Osteoblast (primary cell): ENCODE results near the gene SMCR8. TPM values are rescaled to one million over a fixed set of nuclear protein-coding genes. Genes with fewer than 3 reads are reported as not detected.

Experiments
- DNase-seq: peaks from one replicate; pipeline ENCODE4 v3.0.0; 2011; ENCODE audit warnings: low spot score, mixed read lengths; ENCODE audit not compliant: insufficient read length; ENCODE audit errors: missing footprints
- H2AFZ ChIP-seq: 2 replicates; pipeline ENCODE4 v1.6.0; 2011; ENCODE audit warnings: mild to moderate bottlenecking, low read length
- H3K27ac ChIP-seq: 2 replicates; pipeline ENCODE4 v1.5.1; 2011; ENCODE audit warnings: mild to moderate bottlenecking, low read depth, low read length, moderate library complexity
- H3K27me3 ChIP-seq: 2 replicates; pipeline ENCODE4 v1.6.0; 2012; ENCODE audit warnings: mild to moderate bottlenecking, control low read depth, inconsistent platforms, low read length, moderate library complexity; ENCODE audit not compliant: insufficient read depth
- H3K36me3 ChIP-seq: 2 replicates; pipeline ENCODE4 v1.5.1; 2011; ENCODE audit warnings: mild to moderate bottlenecking, low read length, control low read depth, moderate library complexity; ENCODE audit not compliant: insufficient read depth
- H3K4me1 ChIP-seq: 2 replicates; pipeline ENCODE4 v1.5.1; 2011; ENCODE audit warnings: mild to moderate bottlenecking, low read length, control low read depth, moderate library complexity; ENCODE audit not compliant: insufficient read depth
- H3K4me2 ChIP-seq: 2 replicates; pipeline ENCODE4 v1.6.0; 2011; ENCODE audit warnings: mild to moderate bottlenecking, low read length; ENCODE audit not compliant: insufficient read depth
- H3K4me3 ChIP-seq: fragments of 200-600 bp; sonication (generic); 3 replicates; pipeline ENCODE4 v1.5.1; 2012; ENCODE audit warnings: mild to moderate bottlenecking, low read length, inconsistent platforms; ENCODE audit not compliant: insufficient read depth
- H3K79me2 ChIP-seq: 2 replicates; pipeline ENCODE4 v1.6.0; 2012; ENCODE audit warnings: mild to moderate bottlenecking, low read length, control low read depth, inconsistent platforms; ENCODE audit not compliant: insufficient read depth
- H3K9me3 ChIP-seq: 2 replicates; pipeline ENCODE4 v1.5.1; 2011; ENCODE audit warnings: low read depth, low read length, control low read depth
- H4K20me1 ChIP-seq: 2 replicates; pipeline ENCODE4 v1.6.0; 2012; ENCODE audit warnings: mild to moderate bottlenecking, low read length, control low read depth; ENCODE audit not compliant: insufficient read depth
- total RNA-seq: library from RNA; depleted of rRNA; stranded (reverse); fragments of >200 nt; gene quantifications from 2 replicates; pipeline ENCODE4 v1.2.3, GENCODE V29; 2012
- TF ChIP-seq, protein P1 (sequence below): IDR thresholded peaks from 2 replicates; pipeline ENCODE4 v1.5.1; 2011; ENCODE audit warnings: mild to moderate bottlenecking, low read depth, low read length, moderate library complexity; ENCODE audit errors: extremely low read depth

SMCR8 gene
- total RNA-seq, 1 donor = 22.1 TPM

DNA sequence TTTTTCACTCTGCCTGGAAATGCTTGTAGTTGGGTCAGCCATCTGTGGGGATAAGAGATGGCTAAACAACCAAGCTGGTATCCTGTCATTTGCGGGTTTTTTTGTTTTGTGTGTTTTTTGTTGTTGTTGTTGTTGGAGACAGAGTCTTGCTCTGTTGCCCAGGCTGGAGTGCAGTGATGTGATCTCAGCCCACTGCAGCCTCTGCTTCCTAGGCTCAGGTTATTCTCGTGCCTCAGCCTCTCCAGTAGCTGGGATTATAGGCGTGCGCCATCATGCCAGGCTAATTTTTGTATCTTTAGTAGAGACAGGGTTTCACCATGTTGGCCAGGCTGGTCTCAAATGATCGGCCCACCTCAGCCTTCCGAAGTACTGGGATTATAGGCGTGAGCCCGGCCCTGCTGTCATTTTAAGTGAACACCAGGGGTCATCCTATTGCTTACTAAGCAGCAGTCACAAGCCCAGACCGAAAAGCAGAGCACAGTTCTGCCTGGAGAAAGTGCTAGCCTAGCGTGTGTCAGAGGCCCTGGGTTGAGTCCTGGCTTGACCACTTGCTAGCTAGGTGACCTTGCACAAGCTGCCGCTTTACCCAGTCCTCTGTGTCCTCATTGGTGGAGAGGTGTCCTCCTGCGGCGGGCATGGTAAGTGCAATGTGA, 4.6 kb downstream of the SMCR8 start:
- Histone ChIP-seq H3K4me1 (peaks cover 25% of the 10 kb centered on the region), H3K27ac (no peak overlapping the region), H3K79me2 (peaks cover 91% of the 10 kb centered on the region), H3K36me3 (peaks cover 41% of the 10 kb centered on the region), H3K9me3 (no peaks in the 10 kb centered on the region), H2AFZ (no peak overlapping the region), H3K4me2 (peak overlapping the region; percentile 34), H3K27me3 (no peaks in the 10 kb centered on the region), H3K4me3 (peak overlapping the region; percentile 7), H4K20me1 (peaks cover 64% of the 10 kb centered on the region)
- TF ChIP-seq, protein P1, sequence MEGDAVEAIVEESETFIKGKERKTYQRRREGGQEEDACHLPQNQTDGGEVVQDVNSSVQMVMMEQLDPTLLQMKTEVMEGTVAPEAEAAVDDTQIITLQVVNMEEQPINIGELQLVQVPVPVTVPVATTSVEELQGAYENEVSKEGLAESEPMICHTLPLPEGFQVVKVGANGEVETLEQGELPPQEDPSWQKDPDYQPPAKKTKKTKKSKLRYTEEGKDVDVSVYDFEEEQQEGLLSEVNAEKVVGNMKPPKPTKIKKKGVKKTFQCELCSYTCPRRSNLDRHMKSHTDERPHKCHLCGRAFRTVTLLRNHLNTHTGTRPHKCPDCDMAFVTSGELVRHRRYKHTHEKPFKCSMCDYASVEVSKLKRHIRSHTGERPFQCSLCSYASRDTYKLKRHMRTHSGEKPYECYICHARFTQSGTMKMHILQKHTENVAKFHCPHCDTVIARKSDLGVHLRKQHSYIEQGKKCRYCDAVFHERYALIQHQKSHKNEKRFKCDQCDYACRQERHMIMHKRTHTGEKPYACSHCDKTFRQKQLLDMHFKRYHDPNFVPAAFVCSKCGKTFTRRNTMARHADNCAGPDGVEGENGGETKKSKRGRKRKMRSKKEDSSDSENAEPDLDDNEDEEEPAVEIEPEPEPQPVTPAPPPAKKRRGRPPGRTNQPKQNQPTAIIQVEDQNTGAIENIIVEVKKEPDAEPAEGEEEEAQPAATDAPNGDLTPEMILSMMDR = peak; percentile 59
- DNase-seq = peak; percentile 86

DNA sequence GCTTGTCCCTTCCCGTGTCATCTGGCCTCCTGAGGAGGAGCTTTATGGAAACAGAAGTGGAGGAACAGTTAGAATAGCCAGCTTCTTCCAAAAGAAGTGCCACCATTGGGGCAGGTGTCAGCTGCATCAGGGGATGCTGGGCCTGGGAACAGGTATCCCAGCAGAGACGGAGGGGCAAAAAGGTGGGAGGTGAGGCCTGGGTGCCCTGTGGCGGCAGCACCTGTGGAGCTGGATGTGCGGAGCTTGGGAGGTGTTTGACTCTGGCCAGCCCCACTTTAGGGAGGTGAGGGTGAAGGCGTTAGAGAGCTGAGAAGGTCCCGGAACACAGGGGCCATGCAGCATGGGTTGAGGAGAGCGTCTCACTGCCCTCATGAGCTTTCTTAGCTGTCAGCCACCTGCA, 5.2 kb downstream of the SMCR8 start:
- Histone ChIP-seq H3K9me3 (no peaks in the 10 kb centered on the region), H3K27ac (no peak overlapping the region), H3K4me2 (peak overlapping the region; percentile 34), H3K36me3 (peaks cover 46% of the 10 kb centered on the region), H3K4me3 (no peak overlapping the region), H3K79me2 (peaks cover 95% of the 10 kb centered on the region), H3K4me1 (peaks cover 27% of the 10 kb centered on the region), H3K27me3 (no peaks in the 10 kb centered on the region), H2AFZ (no peak overlapping the region), H4K20me1 (peaks cover 64% of the 10 kb centered on the region)
- DNase-seq = no peak
- TF ChIP-seq, protein P1 = no peak

DNA sequence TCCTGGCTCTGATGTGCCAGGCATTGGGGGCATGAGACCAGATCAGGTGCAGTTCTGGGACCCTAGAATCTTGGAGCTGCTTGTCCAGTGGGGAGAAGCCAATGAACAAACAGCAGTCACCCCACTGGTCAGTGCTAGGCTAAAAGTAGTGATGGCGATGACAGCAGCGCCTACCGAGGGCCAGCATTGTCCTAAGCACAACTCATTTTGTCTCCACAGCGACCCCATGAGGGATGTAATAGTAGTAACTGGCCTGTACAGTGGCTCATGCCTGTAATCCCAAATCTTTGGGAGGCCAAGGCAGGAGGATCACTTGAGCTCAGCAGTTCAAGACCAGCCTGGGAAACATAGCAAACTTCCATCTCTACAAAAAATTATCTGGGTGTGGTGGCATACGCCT, 6.2 kb downstream of the SMCR8 start:
- H3K27ac ChIP-seq = no peak overlapping the region
- DNase-seq = peak; percentile 80
- H3K9me3 ChIP-seq = no peaks in the 10 kb centered on the region
- no peak overlapping the region for H3K4me3 ChIP-seq
- peaks cover 60% of the 10 kb centered on the region for H4K20me1 ChIP-seq
- no peaks in the 10 kb centered on the region for H3K27me3 ChIP-seq
- TF ChIP-seq, protein P1 = peak; percentile 33
- H3K4me1 ChIP-seq = peaks cover 17% of the 10 kb centered on the region
- no peak overlapping the region for H3K4me2 ChIP-seq
- H3K36me3 ChIP-seq = peaks cover 46% of the 10 kb centered on the region
- no peak overlapping the region for H2AFZ ChIP-seq
- peaks cover 89% of the 10 kb centered on the region for H3K79me2 ChIP-seq

DNA sequence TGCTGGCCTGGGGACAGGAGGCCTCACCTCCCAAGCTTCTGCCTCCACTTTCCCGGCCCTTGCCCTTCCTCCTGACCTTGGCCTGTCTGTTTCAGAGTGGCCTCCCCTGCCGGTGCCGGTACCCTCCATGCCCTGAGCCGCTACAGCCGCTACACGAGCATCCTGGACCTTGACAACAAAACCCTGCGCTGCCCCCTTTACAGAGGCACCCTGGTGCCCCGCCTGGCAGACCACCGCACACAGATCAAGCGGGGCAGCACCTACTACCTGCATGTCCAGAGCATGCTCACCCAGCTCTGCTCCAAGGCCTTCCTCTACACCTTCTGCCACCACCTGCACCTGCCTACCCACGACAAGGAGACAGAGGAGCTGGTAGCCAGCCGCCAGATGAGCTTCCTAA, 7.4 kb downstream of the SMCR8 start:
- H2AFZ ChIP-seq = no peak overlapping the region
- H3K4me2 ChIP-seq = no peak overlapping the region
- H3K79me2 ChIP-seq = peaks cover 84% of the 10 kb centered on the region
- peaks cover 54% of the 10 kb centered on the region for H4K20me1 ChIP-seq
- TF ChIP-seq, protein P1 = no peak
- no peaks in the 10 kb centered on the region for H3K27me3 ChIP-seq
- no peak overlapping the region for H3K27ac ChIP-seq
- no peak overlapping the region for H3K4me3 ChIP-seq
- peak; percentile 45 for DNase-seq
- H3K36me3 ChIP-seq = peaks cover 35% of the 10 kb centered on the region
- peaks cover 10% of the 10 kb centered on the region for H3K4me1 ChIP-seq
- no peaks in the 10 kb centered on the region for H3K9me3 ChIP-seq
